Tibial artery (tissue), 4 donors: ENCODE data around the gene FOXE3.

Experiments
- DNase-seq, 2 donors: peaks; one replicate each; pipeline ENCODE4 v3.0.0-alpha.2; 2019
- H3K27ac ChIP-seq, 2 donors: fragments of 200-600 bp; sonication (generic) in 1 of 2; 1 replicate in 1 of 2; 2 replicates in 1 of 2; pipeline ENCODE4 v1.5.1; 2018 to 2019; ENCODE audit warnings: mild to moderate bottlenecking in 1 of 2
- H3K27me3 ChIP-seq, 2 donors: fragments of 200-600 bp; sonication (generic) in 1 of 2; one replicate each; pipeline versions ENCODE4 v1.5.1 to v1.6.0; 2016 to 2019
- H3K36me3 ChIP-seq, 3 donors: fragments of 200-600 bp; sonication (generic) in 2 of 3; one replicate each; pipeline ENCODE4 v1.5.1; 2016 to 2019; ENCODE audit warnings: mild to moderate bottlenecking in 2 of 3
- H3K4me1 ChIP-seq, 4 donors: fragments of 200-600 bp; sonication (generic) in 2 of 4; 1 replicate in 3 of 4; 2 replicates in 1 of 4; pipeline ENCODE4 v1.5.1; 2016 to 2019
- H3K4me3 ChIP-seq, 2 donors: fragments of 200-600 bp; sonication (generic) in 1 of 2; 1 replicate in 1 of 2; 2 replicates in 1 of 2; pipeline ENCODE4 v1.5.1; 2018 to 2019; ENCODE audit warnings: mild to moderate bottlenecking in 2 of 2
- H3K9me3 ChIP-seq, 3 donors: fragments of 200-600 bp; sonication (generic) in 1 of 3; one replicate each; pipeline ENCODE4 v1.5.1; 2016 to 2019
- intact Hi-C: fragments of 100-400 bp; cut with DNase I; formaldehyde crosslinking; loops from one replicate; pipeline ENCODE4 v1.15.0; 2023; ENCODE audit warnings: low total_unique reads
- TF ChIP-seq, protein P1 (sequence below), 2 experiments: fragments of 200-600 bp in 1 of 2; fragments of 450-650 bp in 1 of 2; IDR thresholded peaks; one replicate each; pipeline ENCODE4 v1.5.1; 2017 to 2019; ENCODE audit warnings: antibody characterized with exemption in 2 of 2, mild to moderate bottlenecking in 1 of 2, moderate library complexity in 1 of 2

The FOXE3 gene

DNA sequence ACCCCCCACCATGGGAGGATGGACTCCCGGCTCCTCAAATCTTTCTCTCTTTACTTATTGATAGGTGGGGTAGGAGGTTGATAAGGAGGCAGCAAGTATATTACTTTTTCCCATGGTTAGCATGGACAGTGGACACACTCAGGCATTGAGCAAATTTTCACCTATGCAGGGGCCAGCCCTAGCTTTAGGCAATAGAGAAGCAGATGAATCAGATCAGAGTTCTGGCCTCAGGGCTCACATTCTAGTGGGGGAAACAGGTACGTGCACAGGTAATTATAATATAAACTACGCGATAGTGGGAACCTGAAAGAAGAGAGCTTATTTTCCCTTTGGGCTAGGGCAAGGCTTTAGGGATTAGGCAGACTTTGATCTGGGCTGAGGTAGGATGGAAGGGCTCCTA, 13.5 kb upstream of the FOXE3 start:
- intact Hi-C loops = no loop called here
- Histone ChIP-seq H3K4me1 (no peaks in the 10 kb centered on the region), H3K27me3 (peaks cover 0 to 23% of the 10 kb centered on the region in 2 donors), H3K9me3 (no peaks in the 10 kb centered on the region), H3K36me3 (no peaks in the 10 kb centered on the region), H3K4me3 (no peak overlapping the region), H3K27ac (no peak overlapping the region)
- TF ChIP-seq, protein P1, sequence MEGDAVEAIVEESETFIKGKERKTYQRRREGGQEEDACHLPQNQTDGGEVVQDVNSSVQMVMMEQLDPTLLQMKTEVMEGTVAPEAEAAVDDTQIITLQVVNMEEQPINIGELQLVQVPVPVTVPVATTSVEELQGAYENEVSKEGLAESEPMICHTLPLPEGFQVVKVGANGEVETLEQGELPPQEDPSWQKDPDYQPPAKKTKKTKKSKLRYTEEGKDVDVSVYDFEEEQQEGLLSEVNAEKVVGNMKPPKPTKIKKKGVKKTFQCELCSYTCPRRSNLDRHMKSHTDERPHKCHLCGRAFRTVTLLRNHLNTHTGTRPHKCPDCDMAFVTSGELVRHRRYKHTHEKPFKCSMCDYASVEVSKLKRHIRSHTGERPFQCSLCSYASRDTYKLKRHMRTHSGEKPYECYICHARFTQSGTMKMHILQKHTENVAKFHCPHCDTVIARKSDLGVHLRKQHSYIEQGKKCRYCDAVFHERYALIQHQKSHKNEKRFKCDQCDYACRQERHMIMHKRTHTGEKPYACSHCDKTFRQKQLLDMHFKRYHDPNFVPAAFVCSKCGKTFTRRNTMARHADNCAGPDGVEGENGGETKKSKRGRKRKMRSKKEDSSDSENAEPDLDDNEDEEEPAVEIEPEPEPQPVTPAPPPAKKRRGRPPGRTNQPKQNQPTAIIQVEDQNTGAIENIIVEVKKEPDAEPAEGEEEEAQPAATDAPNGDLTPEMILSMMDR (IDR thresholded peaks at IDR 0.05) = no peak
- DNase-seq = no peak

DNA sequence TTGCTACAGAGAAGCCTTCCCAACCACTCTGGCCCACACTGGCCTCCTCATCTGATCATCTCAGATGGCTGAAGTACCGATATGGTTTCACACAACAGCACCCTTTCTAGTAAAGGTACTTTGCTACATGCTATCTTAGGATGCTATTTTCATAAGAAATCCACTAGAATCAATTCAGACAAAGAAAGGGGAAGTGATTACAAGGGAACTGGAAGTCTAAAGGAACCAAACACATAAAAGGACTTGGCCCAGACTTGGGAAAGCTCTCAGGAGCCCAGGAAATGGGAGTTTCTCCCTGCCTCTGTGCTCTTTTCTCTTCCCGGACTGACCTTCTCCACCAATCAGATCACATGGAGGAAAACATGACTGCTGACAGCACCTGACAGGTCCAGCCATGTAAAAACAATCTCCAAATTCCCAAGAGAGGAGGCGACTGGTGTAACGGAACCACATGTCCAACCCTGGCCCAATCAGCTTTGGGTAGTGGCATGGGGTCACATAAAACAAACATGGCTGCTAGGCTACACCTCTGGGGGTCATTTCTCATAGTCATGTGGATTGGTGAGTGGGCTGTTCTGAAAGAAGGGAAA, 12.7 kb upstream of the FOXE3 start:
- intact Hi-C loops = no loop called here
- DNase-seq = no peak
- Histone ChIP-seq H3K27me3 (peaks cover 0 to 21% of the 10 kb centered on the region in 2 donors), H3K9me3 (no peaks in the 10 kb centered on the region), H3K27ac (no peak overlapping the region), H3K36me3 (no peaks in the 10 kb centered on the region), H3K4me3 (no peak overlapping the region), H3K4me1 (no peaks in the 10 kb centered on the region)
- TF ChIP-seq, protein P1 (IDR thresholded peaks at IDR 0.05) = no peak

DNA sequence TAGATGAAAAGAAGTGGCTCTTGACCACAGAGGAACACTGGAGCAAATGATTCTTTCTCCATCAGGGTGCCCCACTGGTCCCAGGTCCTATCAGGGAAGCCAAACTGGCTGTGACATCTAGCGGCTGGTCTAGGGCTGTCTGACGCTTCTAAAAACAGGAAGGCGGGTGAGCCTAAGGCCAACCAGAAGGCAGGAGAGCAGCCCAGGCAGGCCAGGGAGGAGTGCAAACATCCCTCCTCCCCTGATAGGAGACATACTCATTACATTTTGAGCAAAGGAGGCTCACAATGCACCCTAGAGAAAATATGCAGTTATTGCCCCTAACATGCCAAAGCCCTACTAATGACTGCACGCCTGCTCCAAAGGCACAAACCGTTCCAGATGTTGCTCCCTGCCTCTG, 10.4 kb upstream of the FOXE3 start:
- H3K27me3 ChIP-seq = peaks cover 0 to 10% of the 10 kb centered on the region in 2 donors
- no peaks in the 10 kb centered on the region for H3K9me3 ChIP-seq
- no peak overlapping the region for H3K27ac ChIP-seq
- H3K4me3 ChIP-seq = no peak overlapping the region
- intact Hi-C loops = no loop called here
- no peaks in the 10 kb centered on the region for H3K36me3 ChIP-seq
- TF ChIP-seq, protein P1 (IDR thresholded peaks at IDR 0.05) = no peak
- DNase-seq = no peak
- no peaks in the 10 kb centered on the region for H3K4me1 ChIP-seq

DNA sequence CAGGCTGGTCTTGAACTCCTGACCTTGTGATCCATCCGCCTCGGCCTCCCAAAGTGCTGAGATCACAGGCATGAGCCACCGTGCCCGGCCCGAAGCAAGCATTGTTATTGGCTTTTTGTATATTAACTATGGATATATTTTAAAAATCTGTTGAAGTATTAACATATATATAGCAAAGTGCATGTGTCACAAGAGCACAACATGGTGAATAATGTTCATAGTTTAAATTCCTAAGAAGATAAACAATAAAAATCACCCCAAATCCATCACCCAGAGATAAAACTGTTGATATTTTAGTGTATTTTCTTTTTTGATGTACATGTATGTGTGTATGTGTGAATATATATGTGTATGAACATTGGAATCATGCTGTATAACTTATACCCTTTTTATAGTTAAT, 9.1 kb upstream of the FOXE3 start:
- Histone ChIP-seq H3K4me3 (no peak overlapping the region), H3K9me3 (no peaks in the 10 kb centered on the region), H3K27ac (no peak overlapping the region), H3K4me1 (no peaks in the 10 kb centered on the region), H3K36me3 (no peaks in the 10 kb centered on the region), H3K27me3 (peaks cover 0 to 10% of the 10 kb centered on the region in 2 donors)
- TF ChIP-seq, protein P1 (IDR thresholded peaks at IDR 0.05) = no peak
- DNase-seq = no peak
- intact Hi-C loops = no loop called here

DNA sequence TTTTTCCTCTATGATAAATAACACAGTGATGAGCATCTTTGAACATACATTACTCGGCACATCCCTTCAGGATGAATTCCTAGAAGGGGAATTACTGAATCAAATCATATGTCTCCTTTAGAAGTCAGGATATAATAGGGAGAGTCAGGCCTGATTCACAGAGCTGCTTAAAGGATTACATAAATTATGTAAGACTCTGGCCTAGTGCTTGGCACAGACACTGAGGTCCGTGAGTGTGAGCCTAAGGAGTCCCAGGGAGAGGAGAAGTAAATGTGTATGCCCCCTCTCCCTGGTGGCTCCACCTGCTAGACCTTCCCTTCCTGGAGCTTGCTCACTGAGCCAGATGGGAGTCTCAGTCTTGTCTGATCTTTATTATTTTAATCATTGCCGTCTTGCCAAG, 8.6 kb upstream of the FOXE3 start:
- Histone ChIP-seq H3K4me3 (no peak overlapping the region), H3K36me3 (no peaks in the 10 kb centered on the region), H3K27me3 (peaks cover 0 to 7% of the 10 kb centered on the region in 2 donors), H3K27ac (no peak overlapping the region), H3K4me1 (no peaks in the 10 kb centered on the region), H3K9me3 (no peaks in the 10 kb centered on the region)
- no peak for DNase-seq
- intact Hi-C loops = no loop called here
- TF ChIP-seq, protein P1 (IDR thresholded peaks at IDR 0.05) = no peak
